IPS DF 19.7 (cell line): ENCODE results near the gene RIMKLA.
A peak's percentile ranks its signal among the peaks of the same experiment; 100 is the strongest.

Experiments used
- DNase-seq: peaks from one replicate; pipeline ENCODE4 v3.0.0-alpha.2; 2013; ENCODE audit warnings: low read depth, low spot score

Gene RIMKLA, protein sequence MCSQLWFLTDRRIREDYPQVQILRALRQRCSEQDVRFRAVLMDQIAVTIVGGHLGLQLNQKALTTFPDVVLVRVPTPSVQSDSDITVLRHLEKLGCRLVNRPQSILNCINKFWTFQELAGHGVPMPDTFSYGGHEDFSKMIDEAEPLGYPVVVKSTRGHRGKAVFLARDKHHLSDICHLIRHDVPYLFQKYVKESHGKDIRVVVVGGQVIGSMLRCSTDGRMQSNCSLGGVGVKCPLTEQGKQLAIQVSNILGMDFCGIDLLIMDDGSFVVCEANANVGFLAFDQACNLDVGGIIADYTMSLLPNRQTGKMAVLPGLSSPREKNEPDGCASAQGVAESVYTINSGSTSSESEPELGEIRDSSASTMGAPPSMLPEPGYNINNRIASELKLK

DNA sequence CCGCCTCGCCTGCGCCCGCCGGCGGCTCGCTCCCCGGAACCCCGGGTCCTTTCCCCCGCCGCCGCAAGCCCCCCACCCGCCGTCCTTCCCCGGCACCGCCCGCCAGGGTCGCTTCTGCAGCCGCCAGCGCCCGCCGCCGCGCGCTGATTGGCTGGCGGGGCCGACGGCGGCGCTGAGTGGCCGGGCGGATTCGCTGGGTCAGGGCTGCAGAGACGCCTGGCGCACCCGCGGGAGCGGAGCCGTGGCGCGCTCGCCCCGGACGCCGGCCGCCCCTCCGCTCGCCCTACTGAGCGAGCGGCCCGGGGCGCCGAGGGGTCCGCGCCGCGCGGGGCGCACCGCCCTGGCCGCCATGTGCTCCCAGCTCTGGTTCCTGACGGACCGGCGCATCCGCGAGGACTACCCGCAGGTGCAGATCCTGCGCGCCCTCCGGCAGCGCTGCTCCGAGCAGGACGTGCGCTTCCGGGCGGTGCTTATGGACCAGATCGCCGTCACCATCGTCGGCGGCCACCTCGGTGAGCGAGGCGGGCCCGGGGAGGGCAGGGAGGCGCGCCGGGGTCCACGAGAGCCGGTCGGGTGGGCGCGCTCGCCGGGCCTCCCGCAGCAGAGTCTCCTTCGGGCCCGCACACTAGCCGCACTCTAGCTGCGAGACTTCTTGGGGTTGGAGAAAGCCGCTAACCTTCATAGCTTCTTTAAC, at the start of gene RIMKLA:
Gene RIMKLA, plus strand, starts transcription at position 207 of the 694 bp plus-strand sequence. Its CDS starts 143 bp downstream, at position 350.
- no peak for DNase-seq

DNA sequence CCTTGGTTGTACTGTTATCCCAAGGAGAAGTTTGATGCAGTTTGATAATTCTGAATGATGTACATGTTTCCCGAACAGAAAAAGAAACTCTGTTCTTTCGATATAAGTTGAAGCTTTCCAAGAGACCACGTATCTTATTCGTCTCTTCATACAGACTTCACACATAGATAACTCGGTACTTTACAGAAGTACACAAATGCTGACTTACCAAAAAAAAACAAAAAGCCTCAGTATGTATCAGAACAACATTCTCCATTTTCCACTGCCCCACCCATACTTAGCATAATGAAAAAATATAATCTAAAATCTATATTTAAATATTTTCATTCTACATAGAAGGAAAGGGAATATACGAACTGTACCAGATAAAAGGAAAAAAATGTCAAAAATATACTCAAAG, 47.7 kb upstream of the RIMKLA start:
- DNase-seq, result no peak

DNA sequence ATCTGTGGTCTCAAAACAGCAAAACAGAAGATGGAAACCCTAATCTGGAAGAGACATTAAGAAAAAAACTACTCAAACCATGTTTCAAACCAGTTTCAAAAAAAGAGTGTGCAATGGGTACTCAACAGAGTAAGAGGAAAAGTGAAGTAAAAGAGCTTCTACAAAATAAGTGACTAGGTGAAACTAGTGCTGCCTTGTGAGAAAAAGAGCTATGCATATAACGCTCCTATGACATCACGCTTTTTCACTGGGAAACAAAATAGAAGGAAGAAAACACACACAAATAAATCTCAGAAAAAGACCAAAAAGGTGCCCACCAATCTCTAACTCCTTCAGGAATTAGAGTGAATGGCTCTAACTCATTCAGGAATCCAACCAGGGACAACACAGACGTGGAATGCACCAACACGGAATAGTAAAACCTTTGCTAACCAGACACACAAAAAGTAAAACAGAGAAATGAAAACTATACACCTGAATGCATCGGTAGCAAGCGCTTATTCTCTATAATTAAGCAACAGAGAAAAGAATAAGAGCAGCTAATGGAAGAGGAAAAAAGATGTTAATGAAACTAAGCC, 46.8 kb upstream of the RIMKLA start:
- no peak for DNase-seq

DNA sequence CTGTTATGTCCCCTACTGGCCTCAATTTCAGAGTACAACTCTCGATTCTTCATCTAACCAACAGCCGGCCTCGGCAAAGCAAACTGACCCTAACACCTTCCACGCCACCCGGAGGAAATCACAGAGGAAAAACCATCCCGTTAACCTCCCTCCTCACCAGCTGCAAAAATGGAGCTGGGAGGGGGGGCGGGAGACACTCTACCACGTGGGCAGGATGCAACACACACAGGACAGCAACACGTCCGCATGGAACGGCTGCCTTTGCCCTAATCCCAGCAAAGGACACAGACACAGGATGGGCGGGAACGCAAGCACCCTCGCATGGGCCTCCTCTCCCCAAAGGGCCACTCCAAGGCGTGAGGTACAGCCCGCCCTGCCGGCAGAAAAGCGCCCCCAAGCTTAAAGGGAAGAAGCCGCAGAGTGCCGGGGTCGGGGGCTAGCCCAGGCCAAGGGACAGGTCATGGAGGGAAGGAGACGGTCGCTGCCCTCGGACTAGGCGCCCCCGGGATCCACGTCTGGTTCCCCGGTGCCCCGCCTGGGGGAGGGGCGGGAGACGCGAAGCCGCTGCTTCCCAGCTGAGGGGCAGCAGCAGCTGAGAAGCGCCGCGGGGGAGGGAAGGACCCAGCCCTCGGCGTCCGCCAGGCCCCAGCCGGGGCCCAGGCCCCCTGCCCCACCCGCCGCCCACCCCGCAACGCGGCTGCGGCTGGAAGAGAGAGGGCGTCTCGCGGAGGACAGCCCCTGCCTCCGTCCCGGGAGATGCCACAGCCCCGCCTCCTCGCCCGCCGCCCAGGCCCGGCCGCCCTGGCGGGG, 46.1 kb upstream of the RIMKLA start:
- DNase-seq, result peak; percentile 28

DNA sequence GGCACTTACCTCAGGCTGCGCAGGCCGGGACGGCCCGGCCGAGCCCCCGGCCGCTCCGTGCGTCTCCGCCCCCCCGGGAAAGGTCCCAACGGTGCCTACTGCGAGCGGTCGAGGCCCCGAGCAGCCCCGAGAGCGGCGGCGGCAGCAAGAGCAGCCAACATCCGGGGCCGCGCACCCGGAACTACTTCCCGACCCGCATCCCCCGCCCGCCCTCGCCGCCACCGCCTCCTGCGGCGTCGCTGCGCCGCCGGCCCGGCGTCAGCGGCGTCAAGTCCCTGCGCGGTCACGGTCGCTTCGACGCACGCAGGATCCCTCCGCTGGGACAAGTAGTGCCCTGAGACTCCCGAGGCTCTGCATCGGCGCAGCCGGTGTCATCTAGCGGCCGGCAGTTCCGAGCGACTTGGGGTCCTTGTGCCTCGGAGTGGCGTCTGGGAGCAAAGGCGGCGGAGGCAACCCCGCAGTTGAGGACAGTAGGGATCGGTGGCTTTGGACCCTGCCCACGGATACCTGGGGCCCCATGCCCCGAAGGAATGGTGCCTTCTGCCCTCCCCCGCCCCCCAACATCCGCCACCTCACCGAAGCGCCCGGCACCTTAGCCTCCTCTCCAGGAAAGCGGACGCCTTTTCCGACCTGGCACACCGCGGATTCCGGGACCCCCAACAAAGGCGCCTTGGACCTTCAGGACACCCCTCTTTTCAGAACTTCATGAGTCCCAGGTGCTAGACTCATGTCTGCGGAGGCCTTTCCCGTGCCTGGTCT, 45.4 kb upstream of the RIMKLA start, which contains the start of gene FOXJ3:
Gene FOXJ3, minus strand, starts transcription at position 186 of the 759 bp plus-strand sequence. CDS start 24,142 bp downstream, outside the sequence.
- peak; percentile 96 for DNase-seq

DNA sequence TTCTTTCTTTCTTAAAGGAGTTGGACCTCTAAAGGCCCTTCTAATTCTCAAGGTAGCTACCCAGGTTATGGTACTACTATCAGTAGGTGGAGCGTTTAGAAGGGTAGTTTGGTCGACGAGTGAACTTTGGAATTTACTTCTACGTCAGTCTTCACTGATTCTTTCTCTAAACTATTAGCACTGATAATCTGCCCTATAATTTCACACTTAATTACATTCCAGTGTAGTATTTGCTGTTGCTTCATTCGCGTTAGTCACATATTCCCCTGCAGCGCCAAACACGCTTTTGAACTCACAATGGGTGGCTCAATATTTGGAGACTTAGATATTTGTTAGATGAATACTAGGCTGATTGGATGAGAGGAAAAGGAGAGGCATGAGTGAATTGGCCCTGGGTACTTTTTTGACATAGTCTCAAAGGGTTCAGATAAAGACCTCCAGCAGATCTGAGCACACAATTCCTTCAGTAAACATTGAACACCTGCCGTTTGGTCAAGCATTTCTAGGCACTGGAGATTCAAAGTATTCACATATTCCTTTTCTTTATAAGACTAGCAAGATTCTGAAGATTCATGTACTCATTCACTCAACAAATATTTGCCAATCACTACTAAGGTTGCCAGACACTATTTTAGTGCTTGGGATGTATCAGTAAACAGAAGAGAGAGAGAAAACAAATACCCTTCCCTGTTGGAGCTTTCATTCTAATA, 44.6 kb upstream of the RIMKLA start:
- no peak for DNase-seq

DNA sequence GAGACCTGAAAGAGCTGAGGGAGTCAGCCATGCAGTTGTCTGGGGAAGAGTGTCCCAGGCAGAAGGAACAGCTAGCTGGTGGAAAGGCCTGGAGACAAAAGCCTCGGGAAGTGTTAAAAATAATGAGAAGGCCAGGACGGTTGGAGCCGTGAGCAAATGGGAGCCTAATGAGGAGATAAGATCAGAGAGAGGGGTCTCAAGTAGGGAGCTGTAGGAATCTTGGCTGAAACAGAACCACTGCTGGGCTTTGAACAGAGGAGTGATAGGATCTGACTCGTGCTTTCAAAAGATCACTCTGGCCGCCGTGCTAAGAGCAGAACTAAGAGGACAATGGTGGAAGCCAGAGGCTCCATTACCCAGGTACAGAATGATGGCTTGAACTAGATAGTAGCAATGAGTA, 43.6 kb upstream of the RIMKLA start:
- DNase-seq, result no peak

DNA sequence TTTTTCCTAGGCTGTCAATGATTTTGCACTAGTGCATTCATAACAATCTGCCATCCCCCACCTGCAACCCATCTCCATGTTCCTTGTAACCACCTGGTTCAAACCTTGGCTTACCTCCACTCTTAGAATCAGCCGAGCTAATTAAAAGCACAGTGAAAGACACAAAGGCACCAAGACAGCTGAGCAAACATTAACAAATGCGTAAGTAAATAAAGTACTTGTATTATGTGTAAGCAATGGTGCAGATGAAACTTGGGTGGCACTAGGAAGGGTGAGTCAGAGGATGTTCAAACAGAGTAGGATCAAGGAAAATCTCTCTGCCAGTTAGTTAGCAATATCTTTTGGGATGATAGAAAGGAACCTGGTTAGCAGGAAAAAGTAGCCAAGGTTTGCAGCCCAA, 40.5 kb upstream of the RIMKLA start:
- DNase-seq, result no peak

DNA sequence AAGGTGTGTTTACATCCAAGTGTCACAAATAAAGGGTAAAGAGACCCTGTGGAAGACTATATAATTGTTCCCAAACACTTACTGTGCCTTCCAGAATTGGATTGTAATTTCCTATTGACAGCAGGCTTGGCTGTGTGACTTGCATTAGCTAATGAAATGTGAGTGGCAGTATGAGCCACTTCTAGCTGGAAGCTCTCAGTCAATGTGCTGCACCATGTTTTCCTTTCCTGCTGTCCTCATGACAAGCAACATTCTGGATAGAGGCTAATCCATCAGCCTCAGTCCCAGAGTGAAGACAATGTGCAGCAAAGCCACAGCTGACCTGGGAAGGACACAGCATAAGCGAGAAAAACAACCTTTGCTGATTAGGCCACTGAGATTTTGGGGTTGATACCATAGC, 39.7 kb upstream of the RIMKLA start:
- no peak for DNase-seq

DNA sequence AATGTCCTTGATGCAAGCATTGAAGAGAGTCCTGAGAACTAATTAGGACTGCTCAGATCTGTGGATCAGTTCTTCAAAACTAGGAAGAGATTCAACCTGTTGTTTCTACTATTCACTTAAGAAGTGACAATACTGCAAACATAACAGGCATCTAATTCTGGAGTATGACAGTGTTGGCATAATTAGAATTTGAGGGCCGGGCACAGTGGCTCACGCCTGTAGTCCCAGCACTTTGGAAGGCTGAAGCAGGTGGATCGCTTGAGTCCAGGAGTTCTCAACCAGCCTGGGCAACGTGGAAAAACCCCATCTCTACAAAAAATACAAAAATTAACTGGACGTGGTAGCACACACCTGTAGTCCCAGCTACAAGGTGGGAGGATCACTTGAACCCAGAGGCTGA, 37.5 kb upstream of the RIMKLA start:
- DNase-seq, result no peak

DNA sequence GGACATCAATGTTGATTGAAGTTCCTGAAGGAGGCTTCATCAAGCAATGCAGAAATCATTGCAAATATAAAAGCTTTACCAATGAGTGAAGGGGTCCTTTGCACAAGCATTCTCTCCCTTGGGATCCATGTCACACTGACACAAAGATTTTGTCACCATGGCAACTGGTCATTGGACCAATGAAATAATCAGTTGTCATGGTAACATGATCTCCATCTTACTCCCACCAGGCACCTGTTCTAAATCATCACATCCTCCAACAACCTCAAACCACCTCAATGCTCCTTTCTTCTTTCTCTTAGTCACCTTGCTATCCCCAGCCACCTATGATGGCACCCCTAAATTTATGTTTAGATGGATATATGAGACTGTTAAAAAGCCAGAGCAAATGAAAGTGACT, 32.1 kb upstream of the RIMKLA start:
- no peak for DNase-seq

DNA sequence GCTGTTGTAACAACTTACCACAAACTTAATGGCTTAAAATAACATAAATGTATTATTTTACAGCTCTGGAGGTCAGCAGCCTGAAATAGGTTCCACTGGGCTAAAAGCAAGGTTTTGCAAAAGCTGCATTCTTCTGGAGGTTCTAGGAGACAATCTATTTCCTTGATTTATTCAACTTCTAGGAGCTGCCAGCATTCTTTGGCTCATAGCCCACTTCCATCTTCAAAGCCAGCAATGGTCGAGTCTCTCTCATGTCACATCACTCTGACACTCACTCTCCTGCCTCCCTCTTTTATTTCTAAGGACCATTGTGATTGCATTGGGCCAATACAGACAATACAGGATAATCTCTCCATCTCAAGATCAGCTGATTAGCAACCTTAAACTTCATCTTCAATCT, 30.5 kb upstream of the RIMKLA start:
- no peak for DNase-seq

DNA sequence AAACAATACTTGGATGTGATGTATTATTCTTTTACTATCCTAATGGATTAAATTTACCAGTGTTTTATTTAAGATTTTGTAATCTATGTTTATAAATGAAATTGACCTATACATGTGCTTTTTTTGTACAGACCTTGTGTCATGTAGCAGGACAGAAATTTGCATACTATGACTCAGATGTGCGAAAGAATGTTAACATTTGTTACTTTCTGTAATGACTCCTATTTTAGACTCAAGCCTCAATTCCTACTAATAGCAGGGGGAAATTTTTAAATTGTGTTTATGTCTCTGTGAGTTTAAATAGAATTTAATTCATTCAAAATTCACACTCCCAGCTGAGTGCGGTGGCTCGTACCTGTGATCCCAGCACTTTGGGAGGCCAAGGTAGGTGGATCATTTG, 21.8 kb upstream of the RIMKLA start:
- no peak for DNase-seq

DNA sequence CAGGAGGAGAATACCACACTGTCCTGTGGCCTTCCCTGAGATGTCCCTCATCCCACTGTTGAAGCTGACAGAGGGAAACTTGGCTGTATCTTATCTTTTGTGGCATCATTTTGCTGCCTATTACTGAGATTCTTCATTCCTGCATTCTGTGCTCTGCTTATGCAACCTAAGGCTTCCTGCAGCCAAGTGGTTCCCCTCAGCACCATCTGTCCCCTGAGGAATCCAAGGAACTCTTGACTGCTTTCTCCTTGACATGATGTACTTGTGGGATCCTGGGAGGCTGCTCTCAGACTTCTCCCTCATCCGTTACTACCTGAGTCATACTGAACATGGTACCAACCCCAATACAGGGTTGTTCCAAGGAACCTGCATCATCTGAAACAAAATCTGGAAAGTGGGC, 21.1 kb upstream of the RIMKLA start:
- no peak for DNase-seq

DNA sequence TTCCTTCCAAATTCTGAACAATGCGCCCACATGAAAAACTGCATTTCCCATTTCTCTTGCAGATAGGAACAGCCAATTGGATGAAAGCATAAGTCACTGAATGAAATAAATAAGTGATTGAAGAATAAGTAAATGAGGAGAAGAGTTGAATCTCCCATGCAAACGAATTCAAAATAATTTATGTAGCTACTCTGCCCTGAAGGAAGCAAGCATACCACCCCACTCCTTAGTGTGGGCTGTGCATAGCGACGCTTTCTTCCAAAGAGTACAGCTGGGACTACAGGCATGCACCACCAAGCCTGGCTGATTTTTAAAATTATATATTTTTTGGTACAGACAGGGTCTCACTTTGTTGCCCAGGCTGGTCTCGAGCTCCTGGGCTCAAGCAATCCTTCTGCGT, 16.5 kb upstream of the RIMKLA start:
- DNase-seq, result no peak

DNA sequence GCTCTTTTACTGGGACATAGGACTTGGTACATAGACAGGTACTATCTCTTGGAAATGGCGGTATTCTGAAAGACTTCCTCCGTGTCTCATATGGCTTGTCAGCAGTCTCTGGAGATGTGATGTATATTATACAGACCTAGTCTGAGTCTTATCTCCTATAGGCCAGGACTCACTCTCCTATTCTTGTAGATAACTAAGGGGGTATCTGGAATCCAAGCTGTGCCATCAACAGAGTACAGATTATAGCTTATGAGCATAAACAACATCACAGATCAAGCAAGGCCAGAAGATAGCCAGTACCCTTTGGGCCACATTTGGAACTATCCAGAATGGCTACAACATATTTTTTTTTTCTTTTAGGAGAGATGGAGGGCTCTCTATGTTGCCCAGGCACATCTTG, 16.1 kb upstream of the RIMKLA start:
- no peak for DNase-seq

DNA sequence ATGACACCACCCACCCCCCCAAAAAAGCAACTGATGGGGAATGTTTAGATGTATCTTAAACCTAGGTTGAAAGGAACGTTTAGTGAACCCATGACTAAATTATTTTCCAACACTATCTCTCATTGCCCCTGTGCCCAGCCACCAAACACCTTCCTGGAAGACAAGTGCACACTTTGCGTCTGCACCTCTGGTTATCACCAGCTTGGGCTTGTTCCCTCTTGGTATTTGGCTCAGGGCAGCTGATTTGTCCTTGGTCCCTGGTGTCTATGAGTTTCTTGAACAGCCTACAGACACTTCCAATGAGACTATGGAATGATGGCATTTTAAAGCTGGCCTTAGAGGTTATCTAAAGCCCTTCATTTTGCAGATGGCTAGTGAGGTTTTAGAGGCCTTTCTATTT, 15.5 kb upstream of the RIMKLA start:
- DNase-seq, result no peak

DNA sequence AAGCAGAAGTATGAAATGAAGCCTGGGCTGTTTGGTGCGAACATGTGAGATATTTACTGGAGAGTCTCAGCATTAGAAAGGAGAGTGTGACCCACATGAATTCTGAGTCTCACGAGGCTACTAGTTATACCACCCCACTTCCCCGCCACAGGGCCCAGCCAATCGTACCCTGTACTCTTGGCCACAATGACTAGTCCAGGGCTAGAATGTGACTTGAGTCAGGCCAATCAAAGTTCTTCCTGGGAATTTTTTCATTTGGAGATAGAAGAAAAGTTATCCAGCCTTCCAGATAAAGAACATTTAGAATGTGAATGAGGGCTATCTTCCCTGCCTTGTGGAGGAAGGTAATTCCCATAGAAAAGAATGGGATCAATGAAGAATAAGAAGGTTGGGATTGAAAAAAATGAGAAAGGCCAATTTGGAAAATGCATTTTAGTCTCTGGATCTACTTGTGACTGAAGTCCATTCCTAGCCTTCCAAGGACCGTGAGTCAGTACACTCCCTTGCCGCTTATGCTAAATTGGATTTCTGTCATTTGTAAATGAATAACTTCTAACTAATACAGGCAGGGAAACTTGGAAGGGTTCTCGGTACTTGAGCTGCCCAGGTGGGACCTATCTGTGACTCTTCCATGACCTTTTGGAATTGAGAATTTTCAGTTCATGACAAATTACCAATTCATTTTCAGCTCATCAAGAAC, 12.3 kb upstream of the RIMKLA start:
- no peak for DNase-seq

DNA sequence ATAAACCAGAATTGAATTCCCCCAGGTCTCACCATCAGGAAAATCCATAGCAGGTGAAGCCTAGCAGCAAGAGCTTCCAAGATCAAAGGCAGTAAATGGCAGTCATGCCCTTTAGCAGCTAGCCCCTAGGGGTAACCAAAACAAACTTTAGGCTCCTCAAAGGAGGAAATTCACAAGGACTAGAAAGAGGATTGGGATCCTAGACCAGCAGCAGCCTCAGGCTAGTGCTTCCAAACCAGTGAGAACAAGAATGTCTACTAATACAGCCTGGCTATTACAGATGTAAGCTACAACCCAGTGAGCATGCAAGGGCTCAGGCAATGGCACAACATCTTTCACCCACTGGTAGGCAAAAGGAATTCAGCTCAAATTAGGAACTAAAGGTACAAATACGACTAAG, 11.1 kb upstream of the RIMKLA start:
- DNase-seq, result no peak
